Cardiac septum (tissue), 1 donor: ENCODE results near the gene DDX56. TPM values are rescaled to one million over a fixed set of nuclear protein-coding genes. Genes with fewer than 3 reads are reported as not detected.

ENCODE experiments used
- DNase-seq: peaks from one replicate; pipeline ENCODE4 v3.0.0-alpha.2; 2020; ENCODE audit warnings: low spot score
- intact Hi-C: fragments of 100-400 bp; cut with DNase I; formaldehyde crosslinking; loops from one replicate; pipeline ENCODE4 v1.14.0; 2022
- total RNA-seq: library from RNA; stranded (reverse); fragmentation: NEBNext Ultra II Directional; extraction: Animal tissue kit (Norgen Biotek cat#: 25700); gene quantifications from one replicate; pipeline ENCODE4 v1.2.1, GENCODE V29; 2021
- donor health status: DM: no; HTN: no; CAD: no.

DDX56 gene
- total RNA-seq, 1 donor from 2014 or later, result 25.9 TPM

DNA sequence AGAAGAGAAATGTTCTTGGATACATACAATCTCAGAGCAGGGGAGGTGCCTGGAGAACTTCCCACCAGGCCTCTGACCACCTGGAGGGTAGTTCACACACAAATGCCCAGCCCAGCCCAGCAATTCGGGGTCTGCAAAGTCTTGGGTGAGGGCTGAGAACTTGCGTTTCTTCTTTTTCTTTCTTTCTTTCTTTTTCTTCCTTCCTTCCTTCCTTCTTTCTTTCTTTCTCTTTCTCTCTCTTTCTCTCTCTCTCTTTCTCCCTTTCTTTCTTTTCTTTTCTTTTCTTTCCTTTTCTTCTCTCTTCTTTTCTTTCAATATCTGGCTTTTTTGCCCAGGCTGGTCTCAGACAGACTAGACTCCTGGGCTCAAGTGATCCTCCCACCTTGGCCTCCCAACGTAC lies 54.9 kb downstream of the DDX56 start:
- no peak for DNase-seq
- intact Hi-C loops, result no loop called here

GRCh38 chr7:44517175-44517574 lies 56.5 kb downstream of the DDX56 start:
- DNase-seq, result no peak
- intact Hi-C loops, result no loop called here

Other genes starting within 250 kb of the DDX56 start
- gene CAMK2B, start 248.3 kb downstream of the DDX56 start, total RNA-seq, result 149 TPM
- 90.3 TPM for gene NUDCD3, start 83.2 kb downstream of the DDX56 start, total RNA-seq
- gene NPC1L1, start 32.6 kb downstream of the DDX56 start, total RNA-seq, result 0.19 TPM
- gene TMED4, start 8.3 kb upstream of the DDX56 start, total RNA-seq, result 73.8 TPM
- 406 TPM for gene OGDH, start 32.7 kb upstream of the DDX56 start, total RNA-seq
- gene ZMIZ2, start 174.9 kb upstream of the DDX56 start, total RNA-seq, result 62.4 TPM
- gene PPIA, start 222.8 kb upstream of the DDX56 start, total RNA-seq, result 436 TPM